SW 1271 (cell line): ENCODE results near the gene ABI1.

Experiments used
- DNase-seq, 2 experiments: peaks; one replicate each; lab custom pipeline; 2025; lab: John Stamatoyannopoulos, UW

The ABI1 gene

DNA sequence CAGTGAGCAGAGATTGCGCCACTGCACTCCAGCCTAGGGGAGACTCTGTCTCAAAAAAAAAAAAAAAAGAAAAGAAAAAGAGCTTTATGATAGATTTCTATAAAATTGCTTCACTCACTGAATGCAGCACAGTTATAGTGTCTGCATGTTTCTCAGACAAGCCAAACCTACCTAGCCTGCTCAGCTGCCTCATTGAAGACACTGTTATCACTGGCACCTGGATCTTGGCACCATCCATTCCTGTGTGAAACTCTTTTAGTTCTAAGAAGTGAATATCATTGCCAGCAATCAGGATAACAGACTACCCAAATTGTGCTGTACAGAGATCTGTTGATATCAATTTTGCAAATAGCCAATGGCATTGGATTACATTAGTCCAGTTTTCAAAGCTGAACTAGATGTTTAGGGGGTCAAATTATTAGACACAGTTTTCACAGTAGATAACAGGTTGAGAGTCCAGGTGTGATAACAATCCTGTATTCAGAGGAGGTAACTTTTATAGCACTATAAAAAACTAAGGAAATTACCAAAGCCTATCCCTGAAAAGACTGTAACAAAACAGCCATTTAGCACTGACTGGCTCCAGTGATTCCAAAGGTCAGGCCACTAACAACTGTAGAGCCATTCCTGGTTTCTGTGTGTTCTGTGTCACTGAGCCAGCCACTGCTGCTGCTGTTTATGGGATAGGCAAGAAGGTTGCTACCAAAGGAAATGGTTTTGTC lies 146.2 kb downstream of the ABI1 start:
- no peak for DNase-seq

DNA sequence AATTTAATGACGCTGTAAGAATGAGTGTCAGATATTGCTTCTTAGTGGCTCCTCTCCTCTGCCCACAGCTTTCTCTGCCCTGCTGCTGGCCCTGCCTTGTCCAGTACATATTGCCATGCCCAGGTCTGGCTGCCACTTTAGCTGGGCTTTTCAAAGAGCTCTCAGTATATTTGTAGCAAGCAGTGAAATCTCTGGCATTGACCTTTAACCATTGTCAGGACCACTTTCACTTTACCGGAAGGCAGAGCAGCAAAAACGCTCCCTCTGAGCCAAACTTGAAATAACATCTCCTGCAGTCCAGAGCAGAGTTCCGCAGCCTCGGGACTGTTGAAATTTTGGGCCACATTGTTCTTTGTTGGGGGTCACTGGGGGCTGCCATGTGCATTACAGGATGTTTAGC lies 149.4 kb downstream of the ABI1 start:
- no peak for DNase-seq

DNA sequence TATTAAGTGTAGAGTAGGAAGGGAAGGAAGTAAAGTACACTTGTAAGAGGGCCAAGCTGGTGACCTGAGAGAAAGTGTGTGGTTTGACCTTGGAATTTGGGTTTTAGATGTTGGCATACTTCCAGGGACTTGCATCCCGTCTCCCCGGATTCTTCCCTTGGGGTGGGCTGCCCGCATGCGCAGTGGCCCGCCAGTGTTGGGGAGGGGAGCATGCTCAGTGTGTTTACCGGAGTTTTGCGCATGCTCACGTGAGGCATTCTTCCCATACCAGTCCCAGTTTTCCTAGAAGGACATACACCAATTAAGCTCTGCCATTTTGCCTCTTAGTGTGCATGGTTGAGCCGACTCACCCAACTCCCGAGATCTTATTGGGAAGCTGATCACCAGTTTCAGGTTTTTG lies 153.8 kb downstream of the ABI1 start:
- DNase-seq, result no peak

DNA sequence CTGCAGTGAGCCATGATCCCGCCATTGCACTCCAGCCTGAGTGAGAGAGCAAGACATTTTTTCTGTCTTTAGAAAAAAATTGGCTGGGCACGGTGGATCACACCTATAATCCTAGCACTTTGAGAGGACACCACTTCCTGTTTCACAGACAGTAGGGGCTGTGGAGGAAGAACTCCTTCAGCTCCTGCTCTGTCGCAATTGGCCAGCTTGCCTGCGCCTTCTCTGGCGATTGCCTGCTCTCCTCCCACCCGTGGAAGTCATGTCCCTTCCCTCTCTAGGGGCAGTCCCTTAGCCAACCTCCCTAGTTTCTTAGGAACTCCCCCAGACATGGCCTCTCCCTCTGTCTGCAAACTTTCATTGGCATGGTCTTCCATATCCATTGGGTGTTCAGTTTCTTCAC lies 154.6 kb downstream of the ABI1 start:
- no peak for DNase-seq

DNA sequence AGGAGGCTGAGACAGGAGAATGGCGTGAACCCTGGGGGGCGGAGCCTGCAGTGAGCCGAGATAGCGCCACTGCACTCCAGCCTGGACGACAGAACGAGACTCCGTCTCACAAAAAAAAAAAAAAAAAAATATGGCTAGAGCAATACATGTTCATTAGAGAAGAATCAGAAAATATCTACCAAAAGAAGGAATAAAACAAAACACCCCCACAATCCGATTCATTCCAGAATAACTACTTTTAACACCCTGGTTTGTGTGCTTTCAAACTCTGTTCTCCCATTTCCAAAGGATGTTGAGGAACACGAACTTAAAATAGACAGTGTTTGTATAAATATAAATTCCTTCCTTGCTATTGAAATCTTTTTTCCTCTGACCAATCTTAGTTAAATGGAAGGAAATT lies 156.8 kb downstream of the ABI1 start:
- DNase-seq, result no peak

DNA sequence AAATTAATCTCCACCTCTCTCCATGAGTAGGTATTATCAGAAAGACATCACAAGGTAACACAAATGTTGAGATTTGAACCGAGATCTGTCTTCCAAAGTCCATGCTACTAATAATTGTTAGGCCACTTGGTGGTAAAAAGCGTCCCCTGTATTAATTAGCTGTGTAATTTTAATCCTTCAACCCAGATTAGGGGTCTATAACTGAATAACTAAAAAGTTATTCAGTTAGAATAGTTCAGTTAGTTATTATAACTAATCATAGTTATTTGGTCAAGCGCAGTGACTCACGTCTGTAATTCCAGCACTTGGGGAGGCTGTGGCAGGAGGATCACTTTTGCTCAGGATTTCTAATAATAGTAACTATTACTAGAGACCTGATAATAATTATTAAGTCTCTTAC lies 157.7 kb downstream of the ABI1 start:
- DNase-seq, result no peak

DNA sequence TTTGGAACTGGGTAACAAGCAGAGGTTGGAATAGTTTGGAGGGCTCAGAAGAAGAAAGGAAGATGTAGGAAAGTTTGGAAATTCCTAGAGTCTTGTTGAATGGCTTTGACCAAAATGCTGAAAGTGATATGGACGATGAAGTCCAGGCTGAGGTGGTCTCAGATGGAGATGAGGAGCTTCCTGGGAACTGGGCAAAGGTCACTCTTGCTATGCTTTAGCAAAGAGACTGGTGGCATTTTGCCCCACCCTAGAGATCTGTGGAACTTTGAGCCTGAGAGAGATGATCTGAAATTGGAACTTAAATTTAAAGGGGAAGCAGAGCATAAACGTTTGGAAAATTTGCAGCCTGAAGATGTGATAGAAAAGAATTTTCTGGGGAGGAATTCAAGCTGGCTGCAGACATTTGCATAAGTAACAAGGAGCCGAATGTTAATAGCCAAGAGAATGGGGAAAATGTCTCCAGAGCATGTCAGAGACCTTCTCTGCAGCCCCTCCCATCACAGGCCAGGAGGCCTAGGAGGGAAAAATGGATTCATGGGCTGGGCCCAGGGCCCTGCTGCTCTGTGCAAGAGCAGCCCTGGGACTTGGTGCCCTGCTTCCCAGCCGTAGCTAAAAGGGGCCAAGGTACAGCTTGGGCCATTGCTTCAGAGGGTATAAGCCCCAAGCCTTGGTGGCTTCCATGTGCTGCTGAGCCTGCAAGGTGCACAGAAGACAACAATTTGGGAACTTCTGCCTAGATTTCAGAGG lies 159.7 kb downstream of the ABI1 start:
- no peak for DNase-seq

- DNase-seq, result no peak
Measured at GRCh38 chr10:26699631-26700030, 161.1 kb downstream of the ABI1 start.

DNA sequence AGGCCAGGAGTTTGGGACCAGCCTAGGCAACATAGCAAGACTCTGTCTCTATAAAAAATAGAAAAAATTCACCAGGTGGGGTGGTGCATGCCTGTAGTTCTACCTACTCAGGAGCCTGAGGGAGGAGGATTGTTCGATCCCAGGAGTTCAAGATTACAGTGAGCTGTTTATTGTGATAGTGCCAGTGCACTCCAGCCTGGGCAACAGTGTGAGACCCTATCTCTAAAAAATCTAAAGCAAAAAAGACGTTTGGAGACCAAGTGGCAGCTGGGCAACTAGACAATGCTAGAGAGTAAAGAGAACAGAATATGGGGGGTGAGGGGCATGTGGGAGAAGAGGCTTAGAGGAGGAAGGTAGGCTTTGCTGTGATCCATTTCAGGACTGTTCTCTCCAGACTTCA lies 161.8 kb downstream of the ABI1 start:
- no peak for DNase-seq

DNA sequence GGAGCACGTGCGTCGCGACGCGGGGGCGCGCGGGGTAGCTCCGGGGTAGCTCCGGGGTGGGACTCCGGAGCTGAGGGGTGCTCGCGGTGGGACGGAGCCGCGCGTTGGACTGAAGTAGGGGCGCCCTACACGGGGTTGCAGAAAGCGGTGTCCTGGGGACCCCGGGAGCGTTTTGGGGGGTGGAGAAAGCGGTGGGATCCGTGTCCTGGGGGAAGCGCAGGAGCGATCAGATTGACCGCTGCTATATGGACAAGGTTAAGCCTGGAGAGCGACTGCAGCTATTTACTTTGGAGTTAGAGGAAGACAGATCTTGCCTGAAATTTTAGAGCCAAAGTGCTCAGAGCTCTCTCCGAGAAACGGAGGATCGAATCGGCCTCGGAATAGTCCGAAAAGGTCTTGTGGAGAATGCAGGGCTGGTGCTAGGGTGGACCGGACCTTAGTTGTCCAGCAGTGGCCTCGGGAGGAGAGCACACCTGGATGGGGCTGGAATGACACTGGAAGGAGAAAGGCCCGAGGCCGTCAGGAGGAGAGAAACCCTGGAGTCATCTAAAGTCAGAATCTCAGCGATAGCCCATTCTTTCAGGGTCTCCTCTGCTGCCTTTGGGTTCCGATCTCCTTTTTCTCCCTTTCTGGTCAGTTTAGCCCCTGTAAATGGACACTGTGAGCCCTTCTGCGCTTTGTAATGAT lies 162.7 kb downstream of the ABI1 start:
- no peak for DNase-seq

DNA sequence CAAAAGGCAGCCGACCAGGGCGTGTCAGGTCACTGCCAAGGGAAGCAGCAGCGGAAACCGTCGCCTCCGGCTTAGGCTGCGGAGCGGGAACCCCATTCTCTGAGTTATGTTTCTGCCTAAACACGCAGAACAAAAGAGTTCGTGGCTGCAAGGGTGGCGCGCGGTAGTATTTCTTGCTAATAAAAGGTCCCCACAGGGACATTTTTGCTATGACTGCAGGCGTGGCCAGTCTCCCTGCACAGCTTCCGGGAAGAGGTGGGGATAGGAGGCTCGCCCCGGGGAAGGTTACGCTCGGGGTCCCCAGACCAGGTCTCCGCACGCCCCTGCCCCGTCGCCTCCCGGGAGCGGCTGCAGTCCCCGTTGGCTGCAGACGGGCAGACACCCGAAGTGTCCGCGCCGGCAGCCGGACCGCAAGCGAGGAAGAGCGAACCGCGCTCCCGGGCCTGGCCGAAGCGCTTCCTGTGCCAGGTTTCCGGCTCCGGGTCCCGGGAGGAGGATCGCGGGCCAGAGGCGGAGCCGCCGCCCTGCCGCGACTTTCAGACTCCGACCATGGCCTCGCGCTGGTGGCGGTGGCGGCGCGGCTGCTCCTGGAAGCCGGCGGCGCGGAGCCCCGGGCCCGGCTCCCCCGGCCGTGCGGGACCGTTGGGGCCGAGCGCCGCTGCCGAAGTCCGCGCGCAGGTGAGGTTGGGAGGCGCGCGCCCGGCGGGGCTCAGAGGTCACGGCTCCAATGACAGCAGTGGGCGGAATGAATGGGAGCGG lies 163.4 kb downstream of the ABI1 start, which contains the start of gene PDSS1:
Gene PDSS1 (plus strand): TSS at position 539 of the 759 bp plus-strand sequence. CDS start 11 bp downstream, at position 550.
- peak; percentile 48 to 68 for DNase-seq

GRCh38 chr10:26696786-26697162 lies 164.0 kb downstream of the ABI1 start:
- no peak for DNase-seq
